Neural progenitor cell (in vitro differentiated cells): ENCODE data around the gene BNIP3.

ENCODE experiments used
- CTCF ChIP-seq: fragments of 200-600 bp; sonication (generic); IDR thresholded peaks from 2 replicates; pipeline ENCODE4 v1.5.1; 2017; ENCODE audit warnings: antibody characterized with exemption, mild to moderate bottlenecking
- EZH2 ChIP-seq: fragments of 200-600 bp; sonication (generic); IDR thresholded peaks from 2 replicates; pipeline ENCODE4 v1.6.1; 2017; ENCODE audit warnings: antibody characterized with exemption, mild to moderate bottlenecking, moderate library complexity
- EZH2phosphoT487 ChIP-seq: fragments of 200-600 bp; sonication (generic); IDR thresholded peaks from 2 replicates; pipeline ENCODE4 v1.6.1; 2017; ENCODE audit warnings: antibody characterized with exemption

- TF ChIP-seq EZH2 = no peak
- TF ChIP-seq CTCF = no peak
- no peak for TF ChIP-seq EZH2phosphoT487
Measured at GRCh38 chr10:132027423-132027983, 45.8 kb upstream of the BNIP3 start.
